HL-60 (cell line): ENCODE data around the gene ALK.

Source experiments
- DNase-seq, 2 experiments: peaks; one replicate each; pipeline ENCODE4 v3.0.0-alpha.2; 2010 to 2020; ENCODE audit warnings: low read depth in 1 of 2, low spot score in 1 of 2
- H3K27ac ChIP-seq: fragments of 250-450 bp; sonication (Bioruptor Pico); replicated peaks from 2 replicates; pipeline ENCODE4 v1.5.1; 2020; ENCODE audit warnings: mild to moderate bottlenecking, moderate library complexity
- H3K27me3 ChIP-seq: fragments of 250-450 bp; sonication (Bioruptor Pico); 2 replicates; pipeline ENCODE4 v1.5.1; 2021; ENCODE audit warnings: mild to moderate bottlenecking, moderate library complexity; ENCODE audit not compliant: insufficient read depth, poor library complexity, severe bottlenecking
- H3K4me3 ChIP-seq: replicated peaks from 2 replicates; pipeline ENCODE4 v1.5.1; 2011; ENCODE audit warnings: mild to moderate bottlenecking, control low read depth, low read length; ENCODE audit not compliant: insufficient read depth
- CTCF ChIP-seq: IDR thresholded peaks from one replicate; pipeline ENCODE4 v1.5.1; 2011; ENCODE audit warnings: low read length, control low read depth, inconsistent platforms; ENCODE audit not compliant: insufficient read depth
- GABPA ChIP-seq: IDR thresholded peaks from 2 replicates; pipeline ENCODE4 v1.6.1; 2012; ENCODE audit warnings: low read depth
- POLR2AphosphoS5 ChIP-seq: IDR thresholded peaks from 2 replicates; pipeline ENCODE4 v1.6.1; 2012; ENCODE audit warnings: low read depth
- REST ChIP-seq: IDR thresholded peaks from 2 replicates; pipeline ENCODE4 v1.6.1; 2012; ENCODE audit warnings: low read depth; ENCODE audit not compliant: insufficient replicate concordance
- SPI1 ChIP-seq: IDR thresholded peaks from 2 replicates; pipeline ENCODE4 v1.6.1; 2012; ENCODE audit warnings: low read depth, mild to moderate bottlenecking, borderline replicate concordance

The ALK gene

GRCh38 chr2:29872870-29873269 is 48.5 kb downstream of the ALK start:
- Histone ChIP-seq H3K27ac (no peak overlapping the region), H3K27me3 (no peaks in the 10 kb centered on the region), H3K4me3 (no peak overlapping the region)
- TF ChIP-seq CTCF (no peak), POLR2AphosphoS5 (no peak), GABPA (no peak), SPI1 (no peak), REST (no peak)
- DNase-seq, result no peak

- TF ChIP-seq POLR2AphosphoS5 (no peak), CTCF (no peak), SPI1 (no peak), GABPA (no peak)
- Histone ChIP-seq H3K4me3 (no peak overlapping the region), H3K27me3 (no peaks in the 10 kb centered on the region), H3K27ac (no peak overlapping the region)
- DNase-seq, result no peak
Measured at GRCh38 chr2:29871541-29871940, 49.8 kb downstream of the ALK start.

DNA sequence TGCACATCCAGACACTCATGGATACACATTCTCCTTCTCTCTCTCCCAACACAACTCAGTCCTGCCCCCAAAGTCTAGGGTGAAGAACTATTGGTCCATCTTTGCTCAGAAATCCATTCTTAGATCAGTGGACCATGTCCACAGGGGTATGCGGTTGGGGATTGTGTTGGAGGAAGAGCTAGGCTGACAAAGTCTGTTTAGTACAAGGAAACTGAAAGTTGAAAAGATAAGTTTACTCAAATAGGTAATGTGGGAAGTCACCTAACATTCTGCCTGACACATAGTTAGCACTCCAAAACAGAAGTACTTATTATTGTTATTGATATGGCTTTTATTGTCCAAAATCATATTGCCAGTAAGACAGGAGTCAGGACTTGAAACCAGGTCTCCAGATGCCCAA is 55.9 kb downstream of the ALK start:
- DNase-seq, result no peak
- TF ChIP-seq POLR2AphosphoS5 (no peak), GABPA (no peak), REST (no peak), CTCF (no peak), SPI1 (no peak)
- H3K27me3 ChIP-seq, result peaks cover 6% of the 10 kb centered on the region

DNA sequence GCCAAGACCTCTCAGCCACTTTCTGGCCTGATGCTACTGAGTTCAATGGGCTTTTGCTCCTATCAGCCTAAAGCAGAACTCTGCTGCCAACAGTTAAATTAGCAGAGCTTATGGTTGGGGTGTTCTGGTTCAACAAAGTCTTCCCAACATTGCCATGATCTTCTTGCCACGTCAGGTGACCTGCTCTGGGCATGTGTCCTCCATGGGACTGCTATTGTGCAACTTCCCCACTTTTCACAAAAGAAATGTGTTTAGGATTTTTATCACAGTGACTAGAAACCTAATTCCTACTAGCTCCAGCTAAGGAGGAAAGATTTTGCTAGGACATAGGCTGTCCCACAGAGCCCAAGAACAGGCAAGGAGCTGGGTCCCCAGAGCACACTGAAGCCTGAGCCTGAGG is 56.4 kb downstream of the ALK start:
- Histone ChIP-seq H3K27me3 (peaks cover 9% of the 10 kb centered on the region), H3K4me3 (no peak overlapping the region), H3K27ac (no peak overlapping the region)
- TF ChIP-seq SPI1, result no peak
- TF ChIP-seq REST, result no peak
- no peak for TF ChIP-seq CTCF
- TF ChIP-seq POLR2AphosphoS5, result no peak
- no peak for TF ChIP-seq GABPA
- DNase-seq, result no peak

More for the DNA sequence above, 55.9 kb downstream of the ALK start:
- Histone ChIP-seq H3K4me3 (no peak overlapping the region), H3K27ac (no peak overlapping the region)
